ENCODE results near the gene EIPR1. TPM values are rescaled to one million over a fixed set of nuclear protein-coding genes. Genes with fewer than 3 reads are reported as not detected.

EIPR1 gene
- total RNA-seq, 1 donor from 2014 or later, result 44.8 TPM

DNA sequence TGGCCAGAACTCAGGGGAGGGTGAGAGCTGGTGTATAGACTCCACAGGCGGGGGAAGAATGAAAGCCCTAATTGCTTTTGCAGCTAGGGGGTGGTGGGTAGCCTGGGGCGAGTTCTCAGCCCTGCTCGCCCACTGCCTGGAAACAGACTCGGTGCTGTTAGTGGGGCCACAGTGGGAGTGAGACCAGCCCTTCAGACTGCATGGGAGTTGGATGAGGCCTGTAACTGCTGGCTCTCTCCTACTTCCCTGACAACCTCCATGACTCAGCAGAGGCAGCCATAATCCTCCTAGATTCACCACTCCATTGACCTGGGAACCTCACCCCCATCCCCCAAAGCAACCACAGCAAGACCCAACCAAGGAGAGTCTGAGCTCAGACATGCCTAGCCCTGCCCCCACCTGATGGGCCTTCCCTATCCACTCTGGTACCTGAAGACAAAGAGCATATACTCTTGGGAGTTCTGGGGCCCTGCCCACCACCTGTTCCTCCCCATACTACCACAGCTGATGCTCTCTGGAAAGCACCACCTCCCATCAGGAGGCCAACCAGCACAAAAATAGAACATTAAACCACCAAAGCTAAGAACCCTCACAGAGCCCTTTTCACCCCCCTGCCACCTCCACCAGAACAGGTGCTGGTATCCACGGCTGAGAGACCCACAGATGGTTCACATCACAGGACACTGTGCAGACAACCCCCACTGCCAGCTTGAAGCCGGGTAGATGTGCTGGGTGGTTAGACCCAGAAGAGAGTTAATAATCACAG is 226.3 kb downstream of the EIPR1 start:
- no peak for DNase-seq (ENCODE audit: low read depth, low spot score)

DNA sequence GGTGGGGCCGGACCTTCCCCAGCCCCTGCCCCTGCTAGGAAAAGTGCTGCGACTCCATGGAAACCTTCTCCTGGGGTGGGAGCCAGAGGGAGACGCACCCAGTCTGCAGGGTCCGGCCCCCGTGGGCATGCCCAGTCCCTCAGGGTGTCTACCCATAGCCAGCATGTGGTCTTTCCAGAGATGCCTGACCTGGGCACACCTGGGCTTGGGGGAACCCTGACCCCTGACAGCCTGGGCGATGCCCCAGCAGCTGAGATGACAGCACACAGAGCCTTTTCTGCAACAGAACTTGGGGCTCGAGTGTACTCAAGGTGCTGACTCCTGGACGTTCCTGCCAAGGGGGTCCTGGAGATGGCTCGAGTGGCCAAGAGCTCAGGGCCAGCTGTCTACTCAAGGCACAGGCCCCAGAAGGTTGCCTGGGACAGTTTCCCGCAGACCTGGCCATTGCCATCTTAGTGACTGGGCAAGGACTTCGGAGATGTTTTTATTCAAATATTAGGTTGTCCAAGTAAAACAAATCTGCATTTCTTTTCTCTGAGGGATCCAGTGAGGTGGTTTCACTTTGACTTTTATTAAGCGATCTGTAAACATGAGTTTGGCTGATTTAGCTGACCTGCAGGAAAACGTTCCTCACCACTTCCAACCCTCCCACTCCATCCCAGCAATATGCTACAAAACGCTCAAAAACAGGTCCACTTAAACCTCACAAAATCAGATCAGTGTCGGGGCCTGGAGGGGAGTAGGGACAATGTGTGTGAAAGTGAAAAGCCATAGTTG is 228.0 kb downstream of the EIPR1 start:
- no peak for DNase-seq (ENCODE audit: low read depth, low spot score)

DNA sequence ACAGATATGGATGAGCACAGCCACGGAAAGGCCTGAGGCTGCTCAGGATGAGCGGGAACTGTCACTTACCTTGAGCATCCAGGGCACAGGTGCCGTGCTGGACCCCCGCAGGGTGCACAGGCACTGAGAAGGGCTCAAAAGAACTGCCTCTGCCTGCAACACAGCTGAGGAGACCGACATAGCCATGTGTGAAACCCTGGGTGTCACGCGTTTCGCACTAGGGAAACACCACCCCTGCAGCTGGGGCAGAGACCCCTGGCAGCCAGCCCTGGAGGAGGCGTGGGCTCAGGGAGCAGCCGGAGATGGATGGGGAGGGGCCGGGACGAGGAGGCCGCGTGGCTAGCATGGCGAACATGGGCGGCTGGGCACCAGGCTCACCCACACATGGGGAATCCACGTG is 228.9 kb downstream of the EIPR1 start:
- no peak for DNase-seq (ENCODE audit: low read depth, low spot score)

DNA sequence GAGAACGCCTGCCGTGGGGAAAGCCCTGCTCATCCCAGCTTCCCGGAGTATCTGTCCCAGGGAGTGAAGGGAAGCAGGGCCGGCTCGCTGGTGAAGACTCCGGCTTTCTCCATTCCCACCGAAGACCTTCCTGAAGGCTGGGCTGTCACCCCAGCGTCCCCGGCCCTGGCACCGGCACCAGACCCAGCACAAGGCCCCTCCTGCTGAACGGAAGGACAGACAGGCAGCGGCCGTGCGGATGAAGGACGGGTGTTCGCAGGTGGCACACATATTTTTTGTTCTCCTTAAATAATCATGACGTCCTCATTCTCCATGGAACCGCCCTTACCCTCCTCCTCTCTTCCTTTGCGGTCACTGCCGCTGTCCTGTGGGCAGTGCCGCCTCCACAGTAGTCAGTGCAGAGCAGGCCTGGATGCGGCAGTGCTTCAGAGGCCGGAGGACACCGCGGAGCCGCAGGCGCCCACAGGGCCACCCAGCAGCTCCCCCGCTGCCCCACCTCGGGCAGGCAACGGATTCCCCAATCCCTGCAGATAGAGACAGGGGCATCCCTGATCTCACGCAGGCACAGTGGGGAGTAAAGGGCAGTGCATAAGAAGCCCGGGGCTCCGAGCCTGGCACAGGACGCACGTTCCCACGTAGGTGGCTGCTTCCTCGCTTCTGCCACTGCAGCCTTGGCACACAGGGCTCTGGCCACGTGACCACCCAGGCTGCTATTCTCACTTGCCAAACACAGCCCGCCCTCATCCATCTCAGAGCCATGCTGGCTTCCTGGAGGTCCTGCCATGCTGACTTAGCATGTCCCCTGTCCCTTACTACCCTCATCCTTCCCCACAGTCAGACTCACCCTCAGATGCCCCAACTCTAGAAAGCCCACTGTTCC is 229.7 kb downstream of the EIPR1 start:
- DNase-seq (ENCODE audit: low read depth, low spot score), result no peak

DNA sequence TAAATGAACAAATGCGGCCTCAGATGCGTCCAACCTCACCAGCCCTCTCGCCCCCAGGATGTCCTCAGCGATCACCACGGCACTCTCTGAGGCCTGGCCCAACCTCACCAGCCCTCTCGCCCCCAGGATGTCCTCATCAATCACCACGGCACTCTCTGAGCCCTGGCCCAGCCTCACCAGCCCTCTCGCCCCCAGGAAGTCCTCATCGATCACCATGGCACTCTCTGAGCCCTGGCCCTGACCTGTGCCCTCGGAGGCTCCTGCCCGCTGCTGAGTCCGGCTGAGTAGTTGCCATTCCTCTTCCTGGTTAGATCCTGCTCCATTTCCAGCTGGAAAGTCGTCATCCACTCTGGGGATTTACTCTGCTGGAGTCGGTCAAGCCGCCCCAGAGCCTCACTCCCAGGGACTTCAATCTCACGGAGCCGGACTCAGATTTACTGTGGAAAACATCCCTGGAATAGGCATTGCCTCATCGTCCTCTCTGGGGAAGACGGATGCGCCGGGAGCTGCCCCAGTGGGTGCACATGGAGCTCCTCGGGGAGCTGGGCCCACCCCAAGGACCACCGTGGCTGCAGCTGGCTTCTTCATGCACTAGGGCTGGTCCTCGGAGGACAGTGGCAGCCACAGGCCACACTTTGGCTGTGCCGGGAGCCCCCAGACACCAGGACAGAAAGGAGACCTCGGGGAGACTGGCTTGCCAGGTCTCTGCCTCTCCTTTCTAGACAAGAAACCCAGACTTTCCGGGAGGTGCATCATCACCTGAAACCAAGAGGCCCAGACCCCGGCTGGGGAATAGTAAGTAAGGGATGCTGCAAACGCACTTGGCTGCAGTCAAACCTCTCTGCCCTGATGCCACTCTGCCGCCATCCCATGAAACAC is 230.6 kb downstream of the EIPR1 start:
- no peak for DNase-seq (ENCODE audit: low read depth, low spot score)

DNA sequence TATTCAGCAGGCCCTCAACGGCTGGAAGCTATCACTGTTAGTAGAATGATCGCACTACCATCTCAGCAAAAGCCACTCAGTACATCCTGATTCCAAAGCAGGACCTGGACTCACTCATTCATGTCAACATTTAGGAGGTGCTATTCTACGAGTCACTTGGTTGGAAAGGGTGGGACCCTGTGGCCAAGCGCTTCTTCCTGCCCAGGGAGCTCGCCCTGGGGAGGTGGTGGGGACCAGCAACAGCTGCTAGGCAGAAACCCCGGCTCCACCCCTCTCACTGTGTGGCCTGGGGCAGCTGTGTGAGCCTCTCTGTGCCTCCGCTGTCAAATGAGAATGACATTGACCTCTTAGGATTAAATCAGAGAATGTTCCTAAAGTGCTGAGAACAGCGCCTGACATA is 231.4 kb downstream of the EIPR1 start:
- no peak for DNase-seq (ENCODE audit: low read depth, low spot score)

DNA sequence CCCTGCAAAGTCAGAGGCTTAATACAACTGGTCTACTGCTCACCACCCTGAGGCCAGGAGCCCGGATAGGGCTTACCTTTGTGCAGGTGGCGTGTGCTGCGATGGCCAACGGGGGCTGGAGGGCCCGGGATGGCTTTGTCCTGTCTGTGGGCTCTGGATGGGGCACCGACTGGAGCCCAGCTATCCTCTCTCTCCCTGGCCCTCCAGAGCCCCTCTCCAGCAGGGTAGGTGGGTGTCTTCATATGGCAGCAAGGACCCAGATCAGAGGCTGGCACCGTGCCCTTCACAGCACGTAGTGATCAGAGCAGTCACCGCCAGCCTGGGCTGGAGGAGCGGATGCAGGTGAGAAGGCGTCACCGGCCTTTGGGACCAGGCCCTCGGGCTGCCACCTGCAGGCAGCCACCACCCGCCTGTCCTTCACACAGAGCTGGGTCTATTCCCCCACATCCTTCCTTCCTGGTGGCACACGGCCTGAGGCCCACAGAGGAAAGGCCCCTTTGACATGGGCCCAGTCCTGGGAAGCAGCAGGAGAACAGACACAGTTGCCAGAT is 232.1 kb downstream of the EIPR1 start:
- DNase-seq (ENCODE audit: low read depth, low spot score), result no peak

DNA sequence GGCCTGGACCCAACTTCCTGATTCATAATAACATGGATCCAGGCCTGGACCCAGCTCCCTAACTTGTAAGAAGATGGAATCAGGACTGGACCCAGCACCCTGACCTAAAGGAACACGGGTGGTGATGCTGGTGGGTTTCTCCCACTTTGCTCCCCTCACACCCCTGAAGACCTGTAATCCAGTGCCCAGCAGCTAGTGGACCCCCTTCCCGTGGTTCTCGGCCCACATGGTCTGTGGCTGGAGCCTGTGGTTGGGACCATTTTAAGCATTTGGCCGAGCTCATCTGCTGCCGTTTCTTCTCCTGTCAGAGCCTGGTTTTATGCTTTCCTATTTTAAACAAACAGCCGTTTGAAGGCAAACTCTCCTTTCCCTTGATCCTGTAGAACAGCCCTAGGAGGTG is 232.8 kb downstream of the EIPR1 start:
- DNase-seq (ENCODE audit: low read depth, low spot score), result no peak

DNA sequence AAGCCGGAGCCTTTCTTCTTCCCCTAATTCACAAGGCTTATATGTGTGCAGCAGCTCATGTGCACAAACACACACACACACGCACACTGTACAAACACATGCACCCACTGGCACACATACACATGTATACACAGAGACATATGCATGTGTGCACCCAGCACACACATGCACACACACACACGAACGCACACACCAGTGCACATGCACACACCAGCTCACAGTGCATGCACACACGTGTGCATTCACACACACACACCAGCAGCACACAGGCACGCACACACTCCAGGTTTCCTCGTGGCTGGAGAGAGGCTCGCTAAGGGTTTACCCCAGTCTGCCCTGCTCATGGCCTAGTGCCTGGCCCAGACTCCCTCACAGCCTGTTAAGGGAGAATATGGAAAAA is 234.0 kb downstream of the EIPR1 start:
- DNase-seq (ENCODE audit: low read depth, low spot score), result no peak

DNA sequence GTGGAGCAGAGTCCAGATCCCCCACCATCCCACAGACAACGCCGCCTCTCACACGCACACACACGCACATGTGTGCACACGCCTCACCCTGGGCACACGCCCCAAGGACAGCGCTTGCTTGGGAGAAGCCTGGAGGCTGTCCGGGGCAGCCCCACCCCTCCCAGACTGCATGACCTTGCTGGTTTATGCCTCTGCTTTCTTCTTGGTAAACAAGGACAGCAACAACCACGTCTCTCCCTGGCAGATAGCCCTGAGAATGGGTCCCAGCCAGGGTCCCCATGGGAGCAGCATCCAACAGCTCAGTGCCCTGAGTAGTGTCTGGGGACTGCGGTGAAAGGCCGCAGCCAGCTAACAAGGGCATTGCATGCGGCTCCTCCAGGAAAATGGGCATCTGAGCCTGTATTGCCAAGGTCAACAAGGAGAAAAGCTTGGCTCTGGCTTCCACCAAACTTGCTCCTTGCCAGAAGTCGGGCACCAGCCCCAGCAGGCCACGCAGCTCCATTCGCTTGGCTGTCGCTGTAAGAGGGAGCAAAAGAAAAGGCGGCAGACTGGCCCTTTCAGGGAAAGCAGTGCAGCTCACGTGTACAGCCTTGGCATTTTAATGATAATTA is 234.6 kb downstream of the EIPR1 start:
- no peak for DNase-seq (ENCODE audit: low read depth, low spot score)

DNA sequence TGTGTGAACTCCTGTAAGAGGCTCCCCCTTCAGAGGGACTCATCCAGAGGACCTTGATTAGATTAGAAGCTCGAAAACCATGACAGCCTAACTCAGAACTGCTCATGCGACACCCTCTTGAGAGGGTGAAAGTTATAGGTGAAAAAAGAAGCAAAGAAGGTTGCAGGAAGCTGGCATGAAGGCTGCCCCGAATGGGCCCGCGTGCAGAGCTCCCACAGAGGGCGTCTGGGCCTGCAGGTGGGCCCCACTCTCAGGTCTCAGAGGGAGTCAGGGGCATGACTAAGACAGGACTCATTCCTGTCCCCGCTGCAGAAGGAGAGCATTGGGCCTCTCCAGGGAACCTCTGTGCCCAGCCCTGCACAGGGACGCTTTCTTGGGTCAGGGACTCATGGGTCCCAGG is 235.4 kb downstream of the EIPR1 start:
- DNase-seq (ENCODE audit: low read depth, low spot score), result no peak

DNA sequence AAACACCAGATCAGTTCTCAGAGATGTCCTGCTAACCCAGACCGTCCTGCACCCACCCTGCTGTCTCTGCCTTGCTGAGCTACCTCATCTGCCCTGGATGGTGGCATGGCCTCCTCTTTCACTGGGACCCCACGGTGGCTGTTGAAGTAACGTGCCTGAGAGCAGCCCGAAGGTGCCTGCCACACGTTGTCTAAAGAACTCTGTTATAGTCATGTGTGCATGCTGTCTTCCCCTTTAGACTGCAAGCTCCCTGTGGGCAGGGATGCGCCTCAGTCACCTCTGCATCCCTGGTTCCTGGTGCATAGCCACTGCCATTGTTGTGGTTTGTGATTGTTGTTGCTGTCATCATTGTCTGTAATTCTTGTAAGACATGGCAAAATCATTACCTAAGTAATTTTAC is 235.9 kb downstream of the EIPR1 start:
- no peak for DNase-seq (ENCODE audit: low read depth, low spot score)

DNA sequence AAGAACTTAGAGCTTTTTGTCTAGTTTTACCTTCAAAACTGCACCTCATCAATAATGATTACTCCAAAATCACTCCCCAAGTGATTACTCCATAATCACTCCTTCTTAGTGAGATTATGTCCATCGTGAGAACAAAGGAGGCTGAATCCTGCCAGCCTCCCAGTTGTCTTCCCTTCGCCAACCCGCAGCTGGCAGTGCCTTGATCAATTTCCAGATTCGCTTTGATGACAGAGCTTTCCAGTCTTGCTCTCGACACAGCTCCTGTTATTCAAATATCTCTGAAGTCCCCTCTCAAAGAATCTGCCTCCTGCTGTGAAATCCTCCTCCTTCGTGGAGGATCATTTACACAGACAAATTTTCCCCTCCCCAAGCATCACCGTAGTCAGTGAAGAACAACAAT is 237.7 kb downstream of the EIPR1 start:
- DNase-seq (ENCODE audit: low read depth, low spot score), result no peak

Other genes starting within 250 kb of the EIPR1 start
- 41.8 and 51.0 TPM in 2 replicates for gene TRAPPC12, start 1.9 kb upstream of the EIPR1 start, total RNA-seq
- gene ADI1, start 141.7 kb upstream of the EIPR1 start, total RNA-seq, result 38.6 and 48.2 TPM in 2 replicates
- 36.8 and 41.6 TPM in 2 replicates for gene RNASEH1, start 180.5 kb upstream of the EIPR1 start, total RNA-seq
- gene RPS7, start 197.4 kb upstream of the EIPR1 start, total RNA-seq, result 1,253 and 1,794 TPM in 2 replicates
- 0.13 and 0.35 TPM in 2 replicates for gene COLEC11, start 217.3 kb upstream of the EIPR1 start, total RNA-seq

All from pulmonary artery endothelial cell (primary cell).